ENCODE measurements around the gene TMEM117. TPM values are rescaled to one million over a fixed set of nuclear protein-coding genes. Genes with fewer than 3 reads are reported as not detected.

The TMEM117 gene
- total and polyA plus RNA-seq, 2 donors (not counting 1 experiment from before 2014, with no cell fraction given): 2.0 to 10.4 TPM

- H3K4me1 ChIP-seq (ENCODE audit: control insufficient read depth in 2 of 2, insufficient read depth in 2 of 2, low read length in 2 of 2): no peaks in the 10 kb centered on the region
- Mint-ChIP-seq H3K27ac (no peak overlapping the region), H3K4me3 (no peak overlapping the region), H3K9me3 (ENCODE audit: insufficient read depth) (no peaks in the 10 kb centered on the region), H3K4me1 (no peaks in the 10 kb centered on the region), H3K27me3 (no peaks in the 10 kb centered on the region)
- no peak for TF ChIP-seq CTCF (IDR thresholded peaks at IDR 0.05)
- TF ChIP-seq EZH2 (IDR thresholded peaks at IDR 0.05; ENCODE audit: borderline replicate concordance, insufficient read depth, low read depth, low read length, poor library complexity, severe bottlenecking): no peak
- no peaks in the 10 kb centered on the region for H4K20me1 ChIP-seq (ENCODE audit: control insufficient read depth, insufficient read depth, low read length, poor library complexity, severe bottlenecking)
- no peak overlapping the region for H3K27ac ChIP-seq (ENCODE audit: low read length in 2 of 2)
- H2AFZ ChIP-seq (ENCODE audit: insufficient read depth, low read depth, low read length, poor library complexity, severe bottlenecking): no peak overlapping the region
- H3K4me2 ChIP-seq (replicated peaks; ENCODE audit: low read depth, low read length, poor library complexity, severe bottlenecking): no peak overlapping the region
- no peak overlapping the region for H3K9ac ChIP-seq (ENCODE audit: low read length)
- no peak overlapping the region for H3K4me3 ChIP-seq (ENCODE audit: control extremely low read depth in 1 of 5, extremely low read depth in 1 of 5, insufficient read depth in 1 of 5, low read depth in 2 of 5, low read length in 4 of 5)
- H3K27me3 ChIP-seq (replicated peaks in 1 of 4; ENCODE audit: control extremely low read depth in 1 of 4, control insufficient read depth in 3 of 4, insufficient read depth in 4 of 4, low read length in 3 of 4): no peaks in the 10 kb centered on the region
- DNase-seq (no peak), ATAC-seq (ENCODE audit: low read depth) (no peak)
- no peaks in the 10 kb centered on the region for H3K36me3 ChIP-seq (replicated peaks in 1 of 2; ENCODE audit: control extremely low read depth in 1 of 2, control insufficient read depth in 1 of 2, extremely low read depth in 1 of 2, insufficient read depth in 2 of 2, low read length in 1 of 2)
- POLR2A ChIA-PET: no interaction called here
- CTCF ChIA-PET: no interaction called here
- intact Hi-C loops (cut with micrococcal nuclease): no loop called here
- H3K9me3 ChIP-seq (ENCODE audit: control extremely low read depth in 1 of 3, control insufficient read depth in 2 of 3, insufficient read depth in 1 of 3, low read length in 2 of 3): peaks cover 0 to 4% (median 0%) of the 10 kb centered on the region in 3 donors
- no CpG with 5 or more reads among the region's 7 CpGs for WGBS (ENCODE audit: insufficient coverage)
- H3K79me2 ChIP-seq (ENCODE audit: control insufficient read depth, insufficient read depth, low read length): no peaks in the 10 kb centered on the region
Observed at GRCh38 chr12:43861015-43861839, 25.3 kb downstream of the TMEM117 start.

DNA sequence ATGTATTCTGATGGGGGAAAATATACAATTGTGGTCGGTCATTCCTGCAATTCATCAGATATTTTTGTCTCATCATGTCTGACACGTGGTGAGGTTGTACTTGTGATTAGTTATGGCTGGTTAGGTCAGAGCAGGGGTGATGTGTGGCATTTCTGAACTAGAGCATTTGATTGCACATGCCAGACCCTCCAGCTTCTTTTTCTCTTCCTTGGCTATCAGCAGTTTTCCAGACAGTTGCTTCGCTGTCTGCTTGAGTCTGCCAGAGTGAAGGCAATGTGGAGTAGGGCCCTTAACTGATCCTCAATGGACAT is 25.9 kb downstream of the TMEM117 start:
- Histone ChIP-seq H3K79me2 (ENCODE audit: control insufficient read depth, insufficient read depth, low read length) (no peaks in the 10 kb centered on the region), H2AFZ (ENCODE audit: insufficient read depth, low read depth, low read length, poor library complexity, severe bottlenecking) (no peak overlapping the region), H3K36me3 (replicated peaks in 1 of 2; ENCODE audit: control extremely low read depth in 1 of 2, control insufficient read depth in 1 of 2, extremely low read depth in 1 of 2, insufficient read depth in 2 of 2, low read length in 1 of 2) (no peaks in the 10 kb centered on the region), H3K4me3 (ENCODE audit: control extremely low read depth in 1 of 5, extremely low read depth in 1 of 5, insufficient read depth in 1 of 5, low read depth in 2 of 5, low read length in 4 of 5) (no peak overlapping the region), H3K27ac (ENCODE audit: low read length in 2 of 2) (no peak overlapping the region), H3K4me2 (replicated peaks; ENCODE audit: low read depth, low read length, poor library complexity, severe bottlenecking) (no peak overlapping the region), H3K27me3 (replicated peaks in 1 of 4; ENCODE audit: control extremely low read depth in 1 of 4, control insufficient read depth in 3 of 4, insufficient read depth in 4 of 4, low read length in 3 of 4) (no peaks in the 10 kb centered on the region), H4K20me1 (ENCODE audit: control insufficient read depth, insufficient read depth, low read length, poor library complexity, severe bottlenecking) (no peaks in the 10 kb centered on the region), H3K9ac (ENCODE audit: low read length) (no peak overlapping the region), H3K9me3 (ENCODE audit: control extremely low read depth in 1 of 3, control insufficient read depth in 2 of 3, insufficient read depth in 1 of 3, low read length in 2 of 3) (peaks cover 0 to 4% (median 0%) of the 10 kb centered on the region in 3 donors), H3K4me1 (ENCODE audit: control insufficient read depth in 2 of 2, insufficient read depth in 2 of 2, low read length in 2 of 2) (no peaks in the 10 kb centered on the region)
- Mint-ChIP-seq H3K27ac (no peak overlapping the region), H3K4me3 (no peak overlapping the region), H3K9me3 (ENCODE audit: insufficient read depth) (no peaks in the 10 kb centered on the region), H3K4me1 (no peaks in the 10 kb centered on the region), H3K27me3 (no peaks in the 10 kb centered on the region)
- DNase-seq: no peak
- TF ChIP-seq CTCF (IDR thresholded peaks at IDR 0.05) (no peak), EZH2 (IDR thresholded peaks at IDR 0.05; ENCODE audit: borderline replicate concordance, insufficient read depth, low read depth, low read length, poor library complexity, severe bottlenecking) (no peak)
- no peak for ATAC-seq (ENCODE audit: low read depth)
- 60% methylated on average over 1 of the region's 3 CpGs for WGBS (ENCODE audit: insufficient coverage)
- CTCF ChIA-PET: no interaction called here
- intact Hi-C loops (cut with micrococcal nuclease): no loop called here
- POLR2A ChIA-PET: no interaction called here

Data from B cell (primary cell).